Transverse colon (tissue), 4 donors: ENCODE data around the gene FBXO44.
"Not testable (repeated sequence)": the region's sequence is repeated elsewhere in the genome, so short reads cannot be mapped to it uniquely, and the experiment has no call there.

ENCODE experiments used
- CTCF ChIP-seq, 5 experiments: fragments of 200-600 bp in 3 of 5; fragments of 450-650 bp in 2 of 5; sonication (generic) in 3 of 5; IDR thresholded peaks; 1 replicate in 2 of 5; 2 replicates in 3 of 5; pipeline ENCODE4 v1.5.1; 2016 to 2017; ENCODE audit warnings: antibody characterized with exemption in 5 of 5, inconsistent platforms in 3 of 5, mild to moderate bottlenecking in 2 of 5, moderate library complexity in 1 of 5
- EP300 ChIP-seq: sonication (generic); formaldehyde crosslinking; IDR thresholded peaks from one replicate; pipeline ENCODE4 v1.6.1; 2017; ENCODE audit warnings: antibody characterized with exemption, low read depth
- POLR2A ChIP-seq: fragments of 450-650 bp; IDR thresholded peaks from one replicate; pipeline ENCODE4 v1.6.1; 2016; ENCODE audit warnings: antibody characterized with exemption, mild to moderate bottlenecking, moderate library complexity
- POLR2AphosphoS5 ChIP-seq, 3 donors: sonication (generic); formaldehyde crosslinking; IDR thresholded peaks; one replicate each; pipeline ENCODE4 v1.6.1; 2016; ENCODE audit warnings: antibody characterized with exemption in 3 of 3

- TF ChIP-seq CTCF (IDR thresholded peaks at IDR 0.05) = peak; percentile 88 to 97 (median 96)
- TF ChIP-seq POLR2A; POLR2AphosphoS5 (IDR thresholded peaks at IDR 0.05); EP300: not testable (repeated sequence)
Observed at GRCh38 chr1:11642418-11643017, 12.2 kb upstream of the FBXO44 start.
